Astrocyte (in vitro differentiated cells and primary cell): ENCODE measurements around the gene EPS8L1. TPM values are rescaled to one million over a fixed set of nuclear protein-coding genes. Genes with fewer than 3 reads are reported as not detected.

Experiments
- DNase-seq: peaks from one replicate; pipeline ENCODE4 v3.0.0-alpha.2; 2010; ENCODE audit warnings: low read depth
- FAIRE-seq: peaks from 2 replicates; lab custom pipeline; 2011; peaks lifted over from hg19 to GRCh38; lab: Jason Lieb, UNC
- H2AFZ ChIP-seq: 2 replicates; pipeline ENCODE4 v1.6.0; 2012; ENCODE audit warnings: low read depth, low read length, inconsistent platforms
- H3K27ac ChIP-seq: 2 replicates; pipeline ENCODE4 v1.5.1; 2011; ENCODE audit warnings: low read depth, low read length, inconsistent platforms
- H3K27me3 ChIP-seq: 2 replicates; pipeline ENCODE4 v1.6.0; 2011; ENCODE audit warnings: low read length, inconsistent platforms; ENCODE audit not compliant: insufficient read depth
- H3K36me3 ChIP-seq: 2 replicates; pipeline ENCODE4 v1.5.1; 2011; ENCODE audit warnings: low read length, inconsistent platforms; ENCODE audit not compliant: insufficient read depth
- H3K4me1 ChIP-seq: 2 replicates; pipeline ENCODE4 v1.5.1; 2011; ENCODE audit warnings: low read length, inconsistent platforms; ENCODE audit not compliant: insufficient read depth
- H3K4me2 ChIP-seq: 2 replicates; pipeline ENCODE4 v1.6.0; 2012; ENCODE audit warnings: low read length, inconsistent platforms
- H3K4me3 ChIP-seq: 2 replicates; pipeline ENCODE4 v1.5.1; 2011; ENCODE audit warnings: low read depth, mild to moderate bottlenecking, low read length, inconsistent platforms; ENCODE audit not compliant: insufficient read depth
- H3K79me2 ChIP-seq: 2 replicates; pipeline ENCODE4 v1.6.0; 2012; ENCODE audit warnings: mild to moderate bottlenecking, low read length, inconsistent platforms; ENCODE audit not compliant: insufficient read depth
- H3K9ac ChIP-seq: 2 replicates; pipeline ENCODE4 v1.6.0; 2012; ENCODE audit warnings: mild to moderate bottlenecking, low read length, inconsistent platforms
- H3K9me3 ChIP-seq: 2 replicates; pipeline ENCODE4 v1.5.1; 2012; ENCODE audit warnings: low read depth, mild to moderate bottlenecking, low read length, inconsistent platforms; ENCODE audit not compliant: insufficient read depth
- H4K20me1 ChIP-seq: 2 replicates; pipeline ENCODE4 v1.6.0; 2012; ENCODE audit warnings: low read length, inconsistent platforms; ENCODE audit not compliant: insufficient read depth
- H3K27ac Mint-ChIP-seq: one replicate; pipeline ENCODE4 v1.8.0; 2021; ENCODE audit warnings: mild to moderate bottlenecking, mixed read lengths; ENCODE audit not compliant: unreplicated experiment
- H3K27me3 Mint-ChIP-seq: one replicate; pipeline ENCODE4 v1.8.0; 2021; ENCODE audit warnings: low read depth, mixed read lengths; ENCODE audit not compliant: unreplicated experiment
- H3K36me3 Mint-ChIP-seq: one replicate; pipeline ENCODE4 v1.8.0; 2021; ENCODE audit warnings: low read depth, mixed read lengths; ENCODE audit not compliant: unreplicated experiment
- H3K4me1 Mint-ChIP-seq: one replicate; pipeline ENCODE4 v1.8.0; 2021; ENCODE audit warnings: low read depth, mixed read lengths; ENCODE audit not compliant: unreplicated experiment
- H3K4me3 Mint-ChIP-seq: one replicate; pipeline ENCODE4 v1.8.0; 2021; ENCODE audit warnings: mild to moderate bottlenecking, moderate library complexity, mixed read lengths; ENCODE audit not compliant: unreplicated experiment
- H3K9me3 Mint-ChIP-seq: one replicate; pipeline ENCODE4 v1.8.0; 2021; ENCODE audit warnings: mild to moderate bottlenecking, mixed read lengths; ENCODE audit not compliant: unreplicated experiment
- CTCF ChIP-seq: IDR thresholded peaks from 2 replicates; pipeline ENCODE4 v1.5.1; 2011; ENCODE audit warnings: low read depth, mild to moderate bottlenecking, inconsistent platforms, low read length, moderate library complexity; ENCODE audit not compliant: insufficient read depth
- EZH2 ChIP-seq: IDR thresholded peaks from 2 replicates; pipeline ENCODE4 v1.6.1; 2012; ENCODE audit warnings: mild to moderate bottlenecking, low read length, inconsistent platforms; ENCODE audit not compliant: insufficient read depth
- total RNA-seq: library from RNA; stranded (reverse); gene quantifications from 2 replicates; pipeline ENCODE4 v1.2.1, GENCODE V29; 2021

The EPS8L1 gene
- total RNA-seq, 1 donor from 2014 or later = 9.2 TPM

GRCh38 chr19:55076321-55076720 is 652 bp downstream of the EPS8L1 start:
- peaks cover 58% of the 10 kb centered on the region for H3K27me3 Mint-ChIP-seq
- H4K20me1 ChIP-seq = no peaks in the 10 kb centered on the region

GRCh38 chr19:55077106-55077505 is 1.4 kb downstream of the EPS8L1 start:
- no peak overlapping the region for H2AFZ ChIP-seq
- peaks cover 9% of the 10 kb centered on the region for H3K4me1 ChIP-seq
- H3K9me3 ChIP-seq = no peaks in the 10 kb centered on the region
- H3K4me3 ChIP-seq = no peak overlapping the region
- Mint-ChIP-seq H3K36me3 (peaks cover 2% of the 10 kb centered on the region), H3K9me3 (peaks cover 2% of the 10 kb centered on the region), H3K4me3 (no peak overlapping the region), H3K27me3 (peaks cover 53% of the 10 kb centered on the region), H3K4me1 (peaks cover 2% of the 10 kb centered on the region), H3K27ac (no peak overlapping the region)
- FAIRE-seq (no peak), DNase-seq (no peak)
- H3K27me3 ChIP-seq = peaks cover 31% of the 10 kb centered on the region
- H3K79me2 ChIP-seq = no peaks in the 10 kb centered on the region
- no peak overlapping the region for H3K27ac ChIP-seq
- no peak for TF ChIP-seq CTCF
- no peak for TF ChIP-seq EZH2
- no peaks in the 10 kb centered on the region for H3K36me3 ChIP-seq
- no peak overlapping the region for H3K9ac ChIP-seq
- no peaks in the 10 kb centered on the region for H4K20me1 ChIP-seq
- no peak overlapping the region for H3K4me2 ChIP-seq

More at GRCh38 chr19:55076321-55076720, 652 bp downstream of the EPS8L1 start:
- peaks cover 24% of the 10 kb centered on the region for H3K27me3 ChIP-seq
- Mint-ChIP-seq H3K9me3 (peaks cover 2% of the 10 kb centered on the region), H3K4me3 (no peak overlapping the region), H3K36me3 (peaks cover 2% of the 10 kb centered on the region), H3K4me1 (peaks cover 2% of the 10 kb centered on the region), H3K27ac (no peak overlapping the region)
- H3K36me3 ChIP-seq = no peaks in the 10 kb centered on the region
- no peak for TF ChIP-seq CTCF
- TF ChIP-seq EZH2 = no peak
- FAIRE-seq (no peak), DNase-seq (no peak)
- H3K27ac ChIP-seq = no peak overlapping the region
- H3K4me2 ChIP-seq = no peak overlapping the region
- no peaks in the 10 kb centered on the region for H3K9me3 ChIP-seq
- H3K9ac ChIP-seq = no peak overlapping the region
- no peak overlapping the region for H2AFZ ChIP-seq
- H3K4me3 ChIP-seq = no peak overlapping the region
- H3K79me2 ChIP-seq = no peaks in the 10 kb centered on the region
- peaks cover 4% of the 10 kb centered on the region for H3K4me1 ChIP-seq

- TF ChIP-seq EZH2 = no peak
- no peak for TF ChIP-seq CTCF
- no peak for DNase-seq
- H2AFZ ChIP-seq = no peak overlapping the region
- Mint-ChIP-seq H3K4me3 (no peak overlapping the region), H3K9me3 (peaks cover 2% of the 10 kb centered on the region), H3K27me3 (peaks cover 51% of the 10 kb centered on the region), H3K36me3 (peaks cover 2% of the 10 kb centered on the region), H3K27ac (no peak overlapping the region), H3K4me1 (peaks cover 2% of the 10 kb centered on the region)
- H4K20me1 ChIP-seq = no peaks in the 10 kb centered on the region
- peaks cover 47% of the 10 kb centered on the region for H3K27me3 ChIP-seq
- peaks cover 4% of the 10 kb centered on the region for H3K9me3 ChIP-seq
- H3K27ac ChIP-seq = no peak overlapping the region
- peaks cover 11% of the 10 kb centered on the region for H3K4me1 ChIP-seq
- no peaks in the 10 kb centered on the region for H3K36me3 ChIP-seq
- H3K79me2 ChIP-seq = no peaks in the 10 kb centered on the region
- no peak for FAIRE-seq
- no peak overlapping the region for H3K4me3 ChIP-seq
- no peak overlapping the region for H3K4me2 ChIP-seq
- no peak overlapping the region for H3K9ac ChIP-seq
These were observed 3.3 kb downstream of the EPS8L1 start for GRCh38 chr19:55078996-55079395.
